Activated CD4-positive, CD25-positive, alpha-beta regulatory T cell (primary cell): ENCODE measurements around the gene EPHA5.

Source experiments
- DNase-seq, 4 experiments: peaks; one replicate each; lab custom pipeline; 2025; lab: John Stamatoyannopoulos, UW

EPHA5 gene

GRCh38 chr4:65495439-65495838 lies 174.8 kb downstream of the EPHA5 start:
- DNase-seq = no peak

GRCh38 chr4:65482410-65482809 lies 187.9 kb downstream of the EPHA5 start:
- no peak for DNase-seq

- no peak for DNase-seq
These were observed 197.8 kb downstream of the EPHA5 start for GRCh38 chr4:65472531-65472930.

- DNase-seq = no peak
These were observed 203.1 kb downstream of the EPHA5 start for GRCh38 chr4:65467068-65467680.

- no peak for DNase-seq
These were observed 208.5 kb downstream of the EPHA5 start for GRCh38 chr4:65461781-65462180.

GRCh38 chr4:65457011-65457410 lies 213.3 kb downstream of the EPHA5 start:
- no peak for DNase-seq

- no peak for DNase-seq
These were observed 213.7 kb downstream of the EPHA5 start for GRCh38 chr4:65456579-65456978.

GRCh38 chr4:65453398-65453797 lies 216.9 kb downstream of the EPHA5 start:
- no peak for DNase-seq

GRCh38 chr4:65450899-65451298 lies 219.4 kb downstream of the EPHA5 start:
- DNase-seq = no peak

- DNase-seq = no peak
These were observed 233.2 kb downstream of the EPHA5 start for GRCh38 chr4:65437102-65437501.

- DNase-seq = no peak
These were observed 248.2 kb downstream of the EPHA5 start for GRCh38 chr4:65422109-65422508.

- no peak for DNase-seq
These were observed 250.3 kb downstream of the EPHA5 start for GRCh38 chr4:65420036-65420435.

GRCh38 chr4:65416891-65417290 lies 253.4 kb downstream of the EPHA5 start:
- DNase-seq = no peak

- DNase-seq = no peak
These were observed 262.8 kb downstream of the EPHA5 start for GRCh38 chr4:65407483-65407882.

- no peak for DNase-seq
These were observed 269.2 kb downstream of the EPHA5 start for GRCh38 chr4:65401083-65401482.

GRCh38 chr4:65399084-65399483 lies 271.2 kb downstream of the EPHA5 start:
- DNase-seq = no peak

GRCh38 chr4:65393078-65393477 lies 277.2 kb downstream of the EPHA5 start:
- DNase-seq = no peak

- no peak for DNase-seq
These were observed 277.8 kb downstream of the EPHA5 start for GRCh38 chr4:65392488-65392887.

- no peak for DNase-seq
These were observed 278.5 kb downstream of the EPHA5 start for GRCh38 chr4:65391814-65392213.

- no peak for DNase-seq
These were observed 278.9 kb downstream of the EPHA5 start for GRCh38 chr4:65391382-65391781.

GRCh38 chr4:65386927-65387326 lies 283.4 kb downstream of the EPHA5 start:
- no peak for DNase-seq

GRCh38 chr4:65383589-65384305 lies 286.5 kb downstream of the EPHA5 start:
- no peak for DNase-seq

GRCh38 chr4:65381648-65382047 lies 288.6 kb downstream of the EPHA5 start:
- no peak for DNase-seq

- DNase-seq = no peak
These were observed 299.6 kb downstream of the EPHA5 start for GRCh38 chr4:65370709-65371108.
